ENCODE results near the gene SEPHS2.
A peak's percentile ranks its signal among the peaks of the same experiment; 100 is the strongest.

The SEPHS2 gene

DNA sequence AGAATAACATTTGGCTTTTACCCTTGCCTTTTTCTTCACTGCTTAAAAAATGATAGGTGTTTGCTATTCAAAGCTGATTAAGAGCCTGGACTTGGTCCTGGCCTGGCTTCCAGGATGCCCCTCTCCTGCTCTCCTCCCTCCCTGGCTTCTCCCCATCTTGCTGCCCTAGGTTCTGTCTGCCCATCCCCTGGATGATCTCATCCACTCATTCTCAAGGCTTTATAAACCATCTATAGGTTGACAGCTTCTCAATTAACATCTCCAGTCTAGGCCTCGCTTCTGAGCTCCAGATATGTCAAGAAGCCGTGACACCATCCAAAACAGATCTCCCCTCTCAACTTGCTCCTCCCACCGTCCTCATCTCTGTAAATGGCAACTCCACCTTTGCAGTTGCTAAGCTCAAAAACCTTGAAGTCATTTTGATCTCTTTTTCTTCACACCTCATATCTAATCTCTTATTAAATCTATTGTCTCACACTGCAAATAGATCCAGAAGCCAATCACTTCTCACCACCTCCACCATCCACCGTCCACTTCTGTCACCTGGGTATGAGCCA, 29.5 kb downstream of the SEPHS2 start:
- Histone ChIP-seq H2AK5ac (ENCODE audit: low read length) (no peak overlapping the region), H3K56ac (ENCODE audit: low read length) (no peak overlapping the region), H3K4me1 (ENCODE audit: control insufficient read depth, low read depth, low read length) (no peaks in the 10 kb centered on the region), H4K5ac (ENCODE audit: low read length) (no peak overlapping the region), H3K9ac (ENCODE audit: low read length) (no peak overlapping the region), H3K79me1 (ENCODE audit: low read length) (peaks cover 1% of the 10 kb centered on the region), H3K36me3 (ENCODE audit: control insufficient read depth, insufficient read depth, low read length) (peaks cover 6% of the 10 kb centered on the region), H3K27me3 (ENCODE audit: insufficient read depth, low read length, poor library complexity) (no peaks in the 10 kb centered on the region), H3K4me2 (ENCODE audit: low read length) (no peak overlapping the region), H2BK120ac (ENCODE audit: low read depth, low read length) (no peak overlapping the region), H2BK5ac (ENCODE audit: low read length) (no peak overlapping the region), H3K79me2 (ENCODE audit: control insufficient read depth, insufficient read depth, low read length) (no peaks in the 10 kb centered on the region), H4K8ac (ENCODE audit: low read depth, low read length) (no peak overlapping the region), H3K27ac (ENCODE audit: low read depth, low read length) (no peak overlapping the region), H3K4ac (ENCODE audit: low read depth, low read length) (no peak overlapping the region), H3K23ac (ENCODE audit: low read length) (no peak overlapping the region), H2BK15ac (replicated peaks; ENCODE audit: low read depth) (no peak overlapping the region), H3K4me3 (ENCODE audit: low read length) (no peak overlapping the region), H3K18ac (ENCODE audit: low read length) (no peak overlapping the region)
- DNase-seq: peak; percentile 25
- no CpG with 5 or more reads among the region's 4 CpGs for WGBS (ENCODE audit: extremely low coverage, insufficient coverage, low lambda C conversion rate)

DNA sequence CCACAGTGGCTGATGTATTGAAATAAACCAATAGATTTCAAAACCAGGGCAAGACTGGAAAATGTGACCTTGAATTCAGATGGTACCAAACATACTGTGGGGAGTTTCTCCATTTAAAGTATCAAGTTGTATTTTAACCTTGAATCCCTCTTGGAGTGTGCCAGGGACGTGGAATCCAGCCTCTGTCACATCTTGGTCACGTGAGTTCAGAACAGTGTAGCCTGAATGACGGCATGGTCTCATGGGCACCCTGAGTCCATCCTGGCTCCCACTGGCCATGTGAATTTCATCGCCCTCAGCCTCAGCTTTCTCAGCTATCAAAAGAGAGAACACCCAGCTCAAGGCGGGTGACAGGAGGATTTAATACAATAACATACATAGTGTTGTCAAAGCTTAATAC, 31.5 kb downstream of the SEPHS2 start:
- Histone ChIP-seq H3K27me3 (ENCODE audit: insufficient read depth, low read length, poor library complexity) (no peaks in the 10 kb centered on the region), H3K9ac (ENCODE audit: low read length) (no peak overlapping the region), H2BK15ac (replicated peaks; ENCODE audit: low read depth) (no peak overlapping the region), H4K5ac (ENCODE audit: low read length) (no peak overlapping the region), H2BK5ac (ENCODE audit: low read length) (no peak overlapping the region), H3K4me3 (ENCODE audit: low read length) (no peak overlapping the region), H4K8ac (ENCODE audit: low read depth, low read length) (no peak overlapping the region), H3K4me1 (ENCODE audit: control insufficient read depth, low read depth, low read length) (no peaks in the 10 kb centered on the region), H3K18ac (ENCODE audit: low read length) (no peak overlapping the region), H2AK5ac (ENCODE audit: low read length) (no peak overlapping the region), H3K4ac (ENCODE audit: low read depth, low read length) (no peak overlapping the region), H2BK120ac (ENCODE audit: low read depth, low read length) (no peak overlapping the region), H3K27ac (ENCODE audit: low read depth, low read length) (no peak overlapping the region), H3K36me3 (ENCODE audit: control insufficient read depth, insufficient read depth, low read length) (peaks cover 7% of the 10 kb centered on the region), H3K23ac (ENCODE audit: low read length) (no peak overlapping the region), H3K79me2 (ENCODE audit: control insufficient read depth, insufficient read depth, low read length) (no peaks in the 10 kb centered on the region), H3K56ac (ENCODE audit: low read length) (no peak overlapping the region), H3K79me1 (ENCODE audit: low read length) (peaks cover 4% of the 10 kb centered on the region), H3K4me2 (ENCODE audit: low read length) (no peak overlapping the region)
- no CpG with 5 or more reads among the region's 5 CpGs for WGBS (ENCODE audit: extremely low coverage, insufficient coverage, low lambda C conversion rate)
- DNase-seq: no peak

DNA sequence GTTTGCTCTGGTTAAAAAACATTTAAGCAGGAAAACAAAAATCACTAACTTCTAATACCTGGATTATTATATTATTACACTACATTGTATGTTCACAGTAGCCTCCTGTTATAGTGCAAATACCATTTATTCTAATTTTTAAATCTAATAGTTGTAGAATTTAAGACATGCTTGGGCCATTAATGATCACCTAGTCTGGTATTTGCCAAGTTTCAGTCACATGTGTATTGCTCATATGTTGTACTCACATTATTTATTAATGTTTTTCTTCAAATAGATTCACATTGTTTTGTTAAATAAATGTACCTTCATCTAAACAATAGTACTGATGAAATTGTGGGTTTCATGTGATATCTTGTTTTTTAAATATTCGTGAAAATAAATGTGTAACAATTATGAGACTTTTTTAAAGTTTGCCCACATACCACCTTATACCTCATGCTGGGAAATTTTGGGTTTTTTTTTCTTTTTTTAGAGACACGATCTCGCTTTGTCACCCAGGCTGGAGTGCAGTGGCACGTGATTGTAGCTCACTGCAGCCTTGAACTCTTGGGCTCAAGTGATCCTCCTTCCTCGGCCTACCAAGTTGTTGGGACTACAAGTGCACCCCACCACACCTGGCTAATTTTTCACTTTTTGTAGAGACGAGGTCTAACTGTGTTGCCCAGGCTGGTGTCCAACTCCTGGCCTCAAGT, 32.4 kb downstream of the SEPHS2 start:
- H3K9ac ChIP-seq (ENCODE audit: low read length): no peak overlapping the region
- H3K4me2 ChIP-seq (ENCODE audit: low read length): no peak overlapping the region
- H3K23ac ChIP-seq (ENCODE audit: low read length): no peak overlapping the region
- no peak overlapping the region for H4K5ac ChIP-seq (ENCODE audit: low read length)
- 100% methylated on average over 1 of the region's 6 CpGs for WGBS (ENCODE audit: extremely low coverage, insufficient coverage, low lambda C conversion rate)
- H3K27me3 ChIP-seq (ENCODE audit: insufficient read depth, low read length, poor library complexity): no peaks in the 10 kb centered on the region
- H3K27ac ChIP-seq (ENCODE audit: low read depth, low read length): no peak overlapping the region
- H3K79me2 ChIP-seq (ENCODE audit: control insufficient read depth, insufficient read depth, low read length): no peaks in the 10 kb centered on the region
- no peak overlapping the region for H2BK5ac ChIP-seq (ENCODE audit: low read length)
- peaks cover 7% of the 10 kb centered on the region for H3K36me3 ChIP-seq (ENCODE audit: control insufficient read depth, insufficient read depth, low read length)
- H3K4ac ChIP-seq (ENCODE audit: low read depth, low read length): no peak overlapping the region
- H4K8ac ChIP-seq (ENCODE audit: low read depth, low read length): no peak overlapping the region
- no peak overlapping the region for H3K56ac ChIP-seq (ENCODE audit: low read length)
- H2AK5ac ChIP-seq (ENCODE audit: low read length): no peak overlapping the region
- no peak overlapping the region for H3K4me3 ChIP-seq (ENCODE audit: low read length)
- no peak overlapping the region for H2BK15ac ChIP-seq (replicated peaks; ENCODE audit: low read depth)
- no peak overlapping the region for H2BK120ac ChIP-seq (ENCODE audit: low read depth, low read length)
- DNase-seq: no peak
- peaks cover 6% of the 10 kb centered on the region for H3K79me1 ChIP-seq (ENCODE audit: low read length)
- H3K18ac ChIP-seq (ENCODE audit: low read length): no peak overlapping the region
- H3K4me1 ChIP-seq (ENCODE audit: control insufficient read depth, low read depth, low read length): peaks cover under 1% of the 10 kb centered on the region

DNA sequence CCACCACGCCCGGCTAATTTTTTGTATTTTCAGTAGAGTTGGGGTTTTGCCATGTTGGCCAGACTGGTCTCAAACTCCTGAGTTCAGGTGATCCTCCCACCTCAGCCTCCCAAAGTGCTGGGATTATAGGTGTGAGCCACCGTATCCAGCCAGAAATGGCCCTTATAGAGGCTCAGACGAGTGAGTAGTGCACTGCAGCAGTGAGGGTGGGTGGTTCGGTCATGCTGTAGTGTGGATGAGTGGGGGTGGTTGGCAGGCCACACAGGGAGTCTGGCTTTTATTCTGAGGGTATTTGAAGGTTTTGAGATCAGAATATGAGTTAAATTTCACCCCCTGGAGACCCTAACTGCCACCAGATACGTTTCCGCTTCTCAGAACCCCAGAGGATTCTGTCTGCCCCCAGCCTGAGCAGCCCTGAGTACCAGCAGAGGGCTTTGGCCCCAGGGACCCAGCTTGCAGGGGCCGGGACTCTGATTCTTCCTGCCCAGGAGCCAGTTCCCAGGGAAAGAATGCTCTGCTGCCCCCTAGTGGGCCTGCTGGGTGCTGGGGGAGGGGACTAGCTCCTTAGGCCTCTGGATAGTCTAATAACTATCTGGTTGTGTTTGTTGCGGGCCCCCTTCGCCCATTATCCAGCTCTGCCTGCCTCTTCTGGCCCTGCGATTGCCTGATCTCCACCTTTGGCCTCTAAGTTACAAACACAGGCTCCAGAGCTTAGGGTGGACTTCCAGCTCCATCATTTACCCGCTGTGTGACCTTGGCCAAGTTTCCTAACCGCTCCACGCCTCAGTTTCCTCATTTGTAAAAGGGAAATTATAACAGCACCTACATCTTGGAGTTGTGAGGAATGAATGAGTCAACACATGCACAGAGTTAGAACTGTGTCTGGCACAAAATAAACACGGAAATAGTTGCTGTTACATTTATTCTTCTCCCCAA, 36.3 kb downstream of the SEPHS2 start:
- peaks cover 7% of the 10 kb centered on the region for H3K36me3 ChIP-seq (ENCODE audit: control insufficient read depth, insufficient read depth, low read length)
- no CpG with 5 or more reads among the region's 15 CpGs for WGBS (ENCODE audit: extremely low coverage, insufficient coverage, low lambda C conversion rate)

DNA sequence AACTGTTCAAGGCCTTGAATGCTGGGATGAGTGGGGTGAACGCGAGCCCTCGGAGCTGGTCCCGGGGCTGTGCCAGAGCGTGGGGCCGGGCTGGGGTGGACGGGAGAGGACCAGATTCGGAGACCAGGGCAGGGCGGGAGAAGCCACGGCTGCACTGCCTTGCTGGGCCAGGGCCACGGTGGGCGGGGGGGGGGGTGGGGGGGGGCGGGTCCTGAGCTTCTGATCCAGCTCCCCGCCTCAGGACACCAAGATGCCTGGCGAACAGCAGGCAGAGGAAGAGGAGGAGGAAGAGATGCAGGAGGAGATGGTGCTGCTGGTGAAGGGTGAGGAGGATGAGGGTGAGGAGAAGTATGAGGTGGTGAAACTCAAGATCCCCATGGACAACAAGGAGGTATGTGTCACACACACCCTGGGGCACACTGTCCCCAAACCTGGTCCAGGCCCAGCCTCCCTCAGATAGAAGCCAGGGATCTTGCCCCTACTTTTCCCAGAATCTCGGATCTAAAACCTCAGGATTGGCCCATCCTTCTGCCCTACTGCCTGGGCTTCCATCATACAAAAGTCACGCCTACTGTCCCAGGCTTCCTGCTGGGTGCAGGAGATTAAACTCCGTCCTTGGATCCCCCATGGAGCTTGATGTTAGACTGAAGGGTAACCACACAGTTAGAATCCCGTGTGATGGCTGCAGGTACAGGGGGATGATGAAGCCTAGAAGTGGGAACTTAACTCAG, 37.7 kb downstream of the SEPHS2 start:
- Histone ChIP-seq H3K79me1 (ENCODE audit: low read length) (peaks cover 9% of the 10 kb centered on the region), H2AK5ac (ENCODE audit: low read length) (no peak overlapping the region), H3K4me1 (ENCODE audit: control insufficient read depth, low read depth, low read length) (peaks cover 7% of the 10 kb centered on the region), H3K56ac (ENCODE audit: low read length) (peak overlapping the region; percentile 95), H2BK15ac (replicated peaks; ENCODE audit: low read depth) (no peak overlapping the region), H4K8ac (ENCODE audit: low read depth, low read length) (no peak overlapping the region), H3K27ac (ENCODE audit: low read depth, low read length) (peak overlapping the region; percentile 24), H4K5ac (ENCODE audit: low read length) (no peak overlapping the region), H3K9ac (ENCODE audit: low read length) (peak overlapping the region; percentile 95), H3K18ac (ENCODE audit: low read length) (peak overlapping the region; percentile 35), H3K79me2 (ENCODE audit: control insufficient read depth, insufficient read depth, low read length) (no peaks in the 10 kb centered on the region), H3K4ac (ENCODE audit: low read depth, low read length) (peak overlapping the region; percentile 17), H3K36me3 (ENCODE audit: control insufficient read depth, insufficient read depth, low read length) (peaks cover 7% of the 10 kb centered on the region), H3K4me2 (ENCODE audit: low read length) (peak overlapping the region; percentile 65), H3K27me3 (ENCODE audit: insufficient read depth, low read length, poor library complexity) (no peaks in the 10 kb centered on the region), H3K4me3 (ENCODE audit: low read length) (peak overlapping the region; percentile 86), H3K23ac (ENCODE audit: low read length) (peak overlapping the region; percentile 95), H2BK120ac (ENCODE audit: low read depth, low read length) (no peak overlapping the region), H2BK5ac (ENCODE audit: low read length) (peak overlapping the region; percentile 25)
- DNase-seq: peak; percentile 60
- WGBS (ENCODE audit: extremely low coverage, insufficient coverage, low lambda C conversion rate): no CpG with 5 or more reads among the region's 19 CpGs

More for the DNA sequence above, 36.3 kb downstream of the SEPHS2 start:
- Histone ChIP-seq H3K18ac (ENCODE audit: low read length) (no peak overlapping the region), H3K4me1 (ENCODE audit: control insufficient read depth, low read depth, low read length) (peaks cover 7% of the 10 kb centered on the region), H3K4me3 (ENCODE audit: low read length) (no peak overlapping the region), H3K79me2 (ENCODE audit: control insufficient read depth, insufficient read depth, low read length) (no peaks in the 10 kb centered on the region), H2BK15ac (replicated peaks; ENCODE audit: low read depth) (no peak overlapping the region), H3K4me2 (ENCODE audit: low read length) (no peak overlapping the region), H3K79me1 (ENCODE audit: low read length) (peaks cover 9% of the 10 kb centered on the region), H3K4ac (ENCODE audit: low read depth, low read length) (no peak overlapping the region), H3K23ac (ENCODE audit: low read length) (no peak overlapping the region), H4K8ac (ENCODE audit: low read depth, low read length) (no peak overlapping the region), H2BK120ac (ENCODE audit: low read depth, low read length) (no peak overlapping the region), H2BK5ac (ENCODE audit: low read length) (no peak overlapping the region), H3K56ac (ENCODE audit: low read length) (peak overlapping the region; percentile 65), H2AK5ac (ENCODE audit: low read length) (no peak overlapping the region), H3K9ac (ENCODE audit: low read length) (peak overlapping the region; percentile 51), H4K5ac (ENCODE audit: low read length) (no peak overlapping the region), H3K27me3 (ENCODE audit: insufficient read depth, low read length, poor library complexity) (no peaks in the 10 kb centered on the region), H3K27ac (ENCODE audit: low read depth, low read length) (no peak overlapping the region)
- DNase-seq: peak; percentile 93
